DOHH2 (cell line): Measurements from ENCODE around the gene ABCG1.

Experiments used
- EZH2phosphoT487 ChIP-seq: fragments of 200-600 bp; sonication (generic); IDR thresholded peaks from 2 replicates; pipeline ENCODE4 v1.6.1; 2017; ENCODE audit warnings: borderline replicate concordance, mild to moderate bottlenecking, antibody characterized with exemption, low read length, moderate library complexity, mixed read lengths
- TF ChIP-seq, protein P1 (sequence below): fragments of 200-600 bp; sonication (generic); IDR thresholded peaks from one replicate; pipeline ENCODE4 v1.5.1; 2014; ENCODE audit warnings: antibody characterized with exemption, mild to moderate bottlenecking, low read depth, low read length; ENCODE audit not compliant: poor library complexity, severe bottlenecking

DNA sequence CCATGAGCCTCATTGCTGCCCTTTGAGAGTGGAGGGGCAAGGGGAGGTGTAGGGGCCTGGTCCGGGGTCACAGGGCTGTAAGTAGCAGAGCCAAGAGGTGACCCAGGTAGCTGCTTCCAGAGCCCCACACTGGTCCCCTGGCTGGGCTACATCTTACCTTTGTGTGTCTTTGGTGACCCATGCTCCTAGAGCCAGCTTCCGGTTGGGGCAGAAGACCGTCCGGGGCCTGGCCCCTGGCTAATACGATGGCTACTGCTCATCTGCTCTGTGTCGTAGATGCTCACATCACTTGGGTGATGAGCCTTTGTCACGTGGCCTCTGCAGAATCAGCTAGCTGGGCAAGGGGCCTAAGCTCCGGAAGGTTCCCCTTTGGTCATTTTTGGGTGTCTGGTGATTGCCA, 20.6 kb downstream of the ABCG1 start:
- TF ChIP-seq, protein P1, sequence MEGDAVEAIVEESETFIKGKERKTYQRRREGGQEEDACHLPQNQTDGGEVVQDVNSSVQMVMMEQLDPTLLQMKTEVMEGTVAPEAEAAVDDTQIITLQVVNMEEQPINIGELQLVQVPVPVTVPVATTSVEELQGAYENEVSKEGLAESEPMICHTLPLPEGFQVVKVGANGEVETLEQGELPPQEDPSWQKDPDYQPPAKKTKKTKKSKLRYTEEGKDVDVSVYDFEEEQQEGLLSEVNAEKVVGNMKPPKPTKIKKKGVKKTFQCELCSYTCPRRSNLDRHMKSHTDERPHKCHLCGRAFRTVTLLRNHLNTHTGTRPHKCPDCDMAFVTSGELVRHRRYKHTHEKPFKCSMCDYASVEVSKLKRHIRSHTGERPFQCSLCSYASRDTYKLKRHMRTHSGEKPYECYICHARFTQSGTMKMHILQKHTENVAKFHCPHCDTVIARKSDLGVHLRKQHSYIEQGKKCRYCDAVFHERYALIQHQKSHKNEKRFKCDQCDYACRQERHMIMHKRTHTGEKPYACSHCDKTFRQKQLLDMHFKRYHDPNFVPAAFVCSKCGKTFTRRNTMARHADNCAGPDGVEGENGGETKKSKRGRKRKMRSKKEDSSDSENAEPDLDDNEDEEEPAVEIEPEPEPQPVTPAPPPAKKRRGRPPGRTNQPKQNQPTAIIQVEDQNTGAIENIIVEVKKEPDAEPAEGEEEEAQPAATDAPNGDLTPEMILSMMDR = no peak
- no peak for TF ChIP-seq EZH2phosphoT487
